IMR-90 (cell line): ENCODE measurements around the gene ATXN1. TPM values are rescaled to one million over a fixed set of nuclear protein-coding genes. Genes with fewer than 3 reads are reported as not detected.

Experiments
- ATAC-seq: fragments of 200-7000 bp; cut with Tn5 transposase; 2 replicates; pipeline ENCODE4 v1.9.1; 2020; ENCODE audit warnings: low read depth, mild to moderate bottlenecking, moderate library complexity
- BruUV-seq: library from RNA; stranded (reverse); fragments of 400-500 nt; replicated peaks from 2 replicates; lab custom pipeline; 2021; lab: Mats Ljungman, UMichigan
- CTCF ChIA-PET: fragments of 300-600 bp; formaldehyde crosslinking; extraction: SDS; loops from one replicate; lab custom pipeline; 2021; ENCODE audit warnings: antibody characterized with exemption; lab: Yijun Ruan, JAX
- POLR2A ChIA-PET: fragments of 300-600 bp; sonication (Branson Sonifier 250); formaldehyde crosslinking; loops from one replicate; lab custom pipeline; 2022; ENCODE audit warnings: antibody characterized with exemption; ENCODE audit not compliant: unreplicated experiment; lab: Charles Lee
- DNase-seq: peaks from one replicate; pipeline ENCODE4 v3.0.0; 2013
- H2AFZ ChIP-seq: replicated peaks from 2 replicates; pipeline ENCODE3; 2013; ENCODE audit warnings: low read length, mild to moderate bottlenecking; ENCODE audit not compliant: poor library complexity
- H2AK5ac ChIP-seq: 2 replicates; pipeline ENCODE4 v1.6.1; 2013; ENCODE audit warnings: low read depth, low read length, inconsistent platforms
- H2AK9ac ChIP-seq: replicated peaks from 2 replicates; pipeline ENCODE3; 2013; ENCODE audit warnings: mild to moderate bottlenecking, low read depth, low read length, moderate library complexity; ENCODE audit not compliant: poor library complexity
- H2BK120ac ChIP-seq: 2 replicates; pipeline ENCODE4 v1.6.1; 2013; ENCODE audit warnings: low read depth, low read length, inconsistent platforms
- H2BK15ac ChIP-seq: 3 replicates; pipeline ENCODE4 v1.6.1; 2013; ENCODE audit warnings: low read depth, low read length, inconsistent platforms
- H2BK20ac ChIP-seq: 2 replicates; pipeline ENCODE4 v1.6.1; 2013; ENCODE audit warnings: low read depth, mild to moderate bottlenecking, inconsistent platforms, low read length, moderate library complexity
- H2BK5ac ChIP-seq: 2 replicates; pipeline ENCODE4 v1.6.1; 2013; ENCODE audit warnings: mild to moderate bottlenecking, low read depth, low read length, inconsistent platforms; ENCODE audit not compliant: poor library complexity, severe bottlenecking
- H3K14ac ChIP-seq: replicated peaks from 2 replicates; pipeline ENCODE4 v1.6.1; 2013; ENCODE audit warnings: low read depth, low read length, inconsistent platforms
- H3K18ac ChIP-seq: 2 replicates; pipeline ENCODE4 v1.6.1; 2013; ENCODE audit warnings: low read depth, low read length, control low read depth
- H3K23ac ChIP-seq: 2 replicates; pipeline ENCODE4 v1.6.1; 2013; ENCODE audit warnings: low read depth, low read length, inconsistent platforms
- H3K27ac ChIP-seq: 2 replicates; pipeline ENCODE4 v1.5.1; 2013; ENCODE audit warnings: mild to moderate bottlenecking, control low read depth, low read length; ENCODE audit not compliant: insufficient read depth
- H3K27me3 ChIP-seq: 2 replicates; pipeline ENCODE4 v1.6.1; 2013; ENCODE audit warnings: low read length; ENCODE audit not compliant: control insufficient read depth, insufficient read depth
- H3K36me3 ChIP-seq: 2 replicates; pipeline ENCODE4 v1.6.1; 2013; ENCODE audit warnings: low read length, mixed read lengths; ENCODE audit not compliant: control insufficient read depth, insufficient read depth
- H3K4ac ChIP-seq: 2 replicates; pipeline ENCODE4 v1.6.1; 2013; ENCODE audit warnings: low read depth, low read length, inconsistent platforms
- H3K4me1 ChIP-seq: 2 replicates; pipeline ENCODE4 v1.6.1; 2013; ENCODE audit warnings: low read length, mixed read lengths; ENCODE audit not compliant: control insufficient read depth, insufficient read depth
- H3K4me2 ChIP-seq: 2 replicates; pipeline ENCODE4 v1.6.1; 2013; ENCODE audit warnings: low read depth, mild to moderate bottlenecking, control low read depth, low read length, moderate library complexity
- H3K4me3 ChIP-seq: 2 replicates; pipeline ENCODE4 v1.5.1; 2013; ENCODE audit warnings: low read depth, mild to moderate bottlenecking, control low read depth, low read length, moderate library complexity; ENCODE audit not compliant: insufficient read depth
- H3K56ac ChIP-seq: 2 replicates; pipeline ENCODE4 v1.6.1; 2013; ENCODE audit warnings: low read length, inconsistent platforms; ENCODE audit not compliant: insufficient read depth; ENCODE audit errors: extremely low read depth
- H3K79me1 ChIP-seq, 2 experiments: 2 replicates each; pipeline ENCODE4 v1.6.1; 2013; ENCODE audit warnings: low read length in 2 of 2, inconsistent platforms in 1 of 2, low read depth in 1 of 2
- H3K9ac ChIP-seq: 2 replicates; pipeline ENCODE4 v1.6.1; 2013; ENCODE audit warnings: low read depth, low read length, control low read depth
- H3K9me1 ChIP-seq: 2 replicates; pipeline ENCODE4 v1.6.1; 2013; ENCODE audit warnings: low read length, inconsistent platforms; ENCODE audit not compliant: insufficient read depth
- H3K9me3 ChIP-seq: 2 replicates; pipeline ENCODE4 v1.6.1; 2013; ENCODE audit warnings: low read length; ENCODE audit not compliant: control insufficient read depth, insufficient read depth
- H4K20me1 ChIP-seq: 2 replicates; pipeline ENCODE4 v1.6.1; 2013; ENCODE audit warnings: low read length, inconsistent platforms; ENCODE audit not compliant: insufficient read depth
- H4K5ac ChIP-seq: 2 replicates; pipeline ENCODE4 v1.6.1; 2013; ENCODE audit warnings: mild to moderate bottlenecking, low read depth, low read length, control low read depth
- H4K8ac ChIP-seq, 2 experiments: 2 replicates each; pipeline ENCODE4 v1.6.1; 2013; ENCODE audit warnings: low read depth in 2 of 2, low read length in 2 of 2, control low read depth in 1 of 2, inconsistent platforms in 1 of 2
- H4K91ac ChIP-seq: 2 replicates; pipeline ENCODE4 v1.6.1; 2013; ENCODE audit warnings: low read depth, low read length, inconsistent platforms; ENCODE audit not compliant: insufficient read depth
- BHLHE40 ChIP-seq: fragments of 150-350 bp; IDR thresholded peaks from 2 replicates; pipeline ENCODE4 v1.6.1; 2016; ENCODE audit warnings: mild to moderate bottlenecking, low read depth, low read length
- CTCF ChIP-seq: conservative IDR thresholded peaks from 2 replicates; pipeline ENCODE4 v1.5.1; 2012; ENCODE audit warnings: mild to moderate bottlenecking, low read depth, low read length, improper control_type of control experiment
- ELK1 ChIP-seq: fragments of 150-350 bp; IDR thresholded peaks from 2 replicates; pipeline ENCODE4 v1.6.1; 2016; ENCODE audit warnings: low read depth, mild to moderate bottlenecking, low read length, moderate library complexity, borderline replicate concordance
- MAFK ChIP-seq: IDR thresholded peaks from 2 replicates; pipeline ENCODE4 v1.6.1; 2012; ENCODE audit warnings: low read depth, low read length, improper control_type of control experiment
- MAZ ChIP-seq: IDR thresholded peaks from 2 replicates; pipeline ENCODE4 v1.6.1; 2012; ENCODE audit warnings: low read depth, mild to moderate bottlenecking, low read length, improper control_type of control experiment, moderate library complexity, borderline replicate concordance
- MXI1 ChIP-seq: IDR thresholded peaks from 2 replicates; pipeline ENCODE4 v1.6.1; 2012; ENCODE audit warnings: low read depth, mild to moderate bottlenecking, low read length, moderate library complexity, borderline replicate concordance
- NFE2L2 ChIP-seq: fragments of 150-350 bp; IDR thresholded peaks from 2 replicates; pipeline ENCODE4 v1.6.1; 2016; ENCODE audit warnings: low read depth, mild to moderate bottlenecking, low read length
- POLR2A ChIP-seq: IDR thresholded peaks from 2 replicates; pipeline ENCODE4 v1.6.1; 2012; ENCODE audit warnings: mild to moderate bottlenecking, low read depth, low read length
- RAD21 ChIP-seq: IDR thresholded peaks from 2 replicates; pipeline ENCODE4 v1.6.1; 2012; ENCODE audit warnings: low read length, improper control_type of control experiment
- RCOR1 ChIP-seq: IDR thresholded peaks from 2 replicates; pipeline ENCODE4 v1.6.1; 2012; ENCODE audit warnings: mild to moderate bottlenecking, low read length, improper control_type of control experiment; ENCODE audit not compliant: insufficient replicate concordance
- RFX5 ChIP-seq: IDR thresholded peaks from 2 replicates; pipeline ENCODE4 v1.8.0; 2012; ENCODE audit warnings: low read depth, mild to moderate bottlenecking, low read length, moderate library complexity
- SMC3 ChIP-seq: fragments of 150-350 bp; IDR thresholded peaks from 2 replicates; pipeline ENCODE4 v1.6.1; 2016; ENCODE audit warnings: low read depth, mild to moderate bottlenecking, antibody characterized with exemption, low read length, moderate library complexity
- USF2 ChIP-seq: fragments of 150-350 bp; IDR thresholded peaks from 2 replicates; pipeline ENCODE4 v1.6.1; 2017; ENCODE audit warnings: mild to moderate bottlenecking, antibody characterized with exemption, low read length, low read depth
- WGBS, 2 experiments: methylation state at CpG; one replicate each; pipeline versions ENCODE4 v1.1.5 to v1.1.7; 2013; ENCODE audit warnings: missing lambda C conversion rate in 2 of 2; ENCODE audit not compliant: insufficient read length in 1 of 2; ENCODE audit errors: extremely low coverage in 2 of 2; 5-methylcytosine and 5-hydroxymethylcytosine counted together
- dilution Hi-C: fragments of 300-500 bp; cut with HindIII; formaldehyde crosslinking; loops from one replicate; pipeline ENCODE4 v1.14.3; 2018; ENCODE audit warnings: low sequenced_read_pairs; ENCODE audit not compliant: unreplicated experiment
- in situ Hi-C: fragments of 300-500 bp; cut with MboI; formaldehyde crosslinking; loops from 3 replicates; pipeline ENCODE4 v1.14.3; 2019; ENCODE audit warnings: low sequenced_read_pairs, inconsistent platforms, mixed read lengths
- intact Hi-C: fragments of 100-400 bp; cut with micrococcal nuclease; formaldehyde crosslinking; loops from 2 replicates; pipeline ENCODE4 v1.10.0; 2022
- polyA plus RNA-seq, 3 experiments: library from polyadenylated mRNA; depleted of rRNA; stranded (reverse); fragments of >200 nt; gene quantifications; 2 replicates each; pipeline ENCODE4 v1.2.3, GENCODE V29; 2012; ENCODE audit warnings: low replicate concordance in 1 of 3
- total RNA-seq: library from RNA; depleted of rRNA; stranded (reverse); fragments of >200 nt; gene quantifications from 2 replicates; pipeline ENCODE4 v1.2.3, GENCODE V29; 2012

Gene ATXN1
- total and polyA plus RNA-seq, 2 of the 4 experiments (the other 2 are of a cell fraction) = 7.3 to 11.1 TPM

- H3K56ac ChIP-seq = no peak overlapping the region
- no peak overlapping the region for H2BK120ac ChIP-seq
- no peak overlapping the region for H3K14ac ChIP-seq
- intact Hi-C loops (loop anchor here (5.0 kb wide), 1 partner anchor 246 kb away; no protein-coding TSS in a partner anchor), in situ Hi-C loops (no loop called here), dilution Hi-C loops (no loop called here)
- no peaks in the 10 kb centered on the region for H3K9me3 ChIP-seq
- ChIA-PET POLR2A (no interaction called here), CTCF (no interaction called here)
- no peak overlapping the region for H4K91ac ChIP-seq
- no peak for TF ChIP-seq BHLHE40
- no peak for TF ChIP-seq NFE2L2
- TF ChIP-seq CTCF = no peak
- no peak for TF ChIP-seq SMC3
- TF ChIP-seq RCOR1 = no peak
- TF ChIP-seq MAZ = no peak
- no peak for TF ChIP-seq RAD21
- no peak for TF ChIP-seq POLR2A
- TF ChIP-seq MAFK = no peak
- no peak for TF ChIP-seq USF2
- TF ChIP-seq RFX5 = no peak
- no peak for TF ChIP-seq ELK1
- no peak for TF ChIP-seq MXI1
- H3K27ac ChIP-seq = no peak overlapping the region
- H4K20me1 ChIP-seq = no peaks in the 10 kb centered on the region
- H3K4me3 ChIP-seq = no peak overlapping the region
- H4K8ac ChIP-seq = no peak overlapping the region
- H2AFZ ChIP-seq = no peak overlapping the region
- H3K9me1 ChIP-seq = peaks cover 11% of the 10 kb centered on the region; the same call in 1 of the 2 replicates
- no peak overlapping the region for H2BK15ac ChIP-seq
- no peaks in the 10 kb centered on the region for H3K27me3 ChIP-seq
- no peak for DNase-seq
- H2BK5ac ChIP-seq = no peak overlapping the region
- no peak overlapping the region for H3K23ac ChIP-seq
- no TSS peak for BruUV-seq
- no CpG with 5 or more reads among the region's 3 CpGs for WGBS, 2 experiments
- H3K18ac ChIP-seq = no peak overlapping the region
- no peak for ATAC-seq
- H2AK9ac ChIP-seq = no peak overlapping the region
- H3K4me1 ChIP-seq = peaks cover 4% of the 10 kb centered on the region
- peaks cover under 1 to 3% of the 10 kb centered on the region in 2 experiments; a peak in 2 of 4 replicates for H3K79me1 ChIP-seq
- H2BK20ac ChIP-seq = no peak overlapping the region
- no peak overlapping the region for H4K5ac ChIP-seq
- H2AK5ac ChIP-seq = no peak overlapping the region
- H3K4me2 ChIP-seq = no peak overlapping the region
- peaks cover 15% of the 10 kb centered on the region for H3K36me3 ChIP-seq
- H3K4ac ChIP-seq = no peak overlapping the region
- H3K9ac ChIP-seq = no peak overlapping the region
These were observed 182.5 kb downstream of the ATXN1 start for GRCh38 chr6:16578695-16579285.
